Measurements from ENCODE around the gene KARS1. TPM values are rescaled to one million over a fixed set of nuclear protein-coding genes. Genes with fewer than 3 reads are reported as not detected.
A peak's percentile ranks its signal among the peaks of the same experiment; 100 is the strongest.
"Not testable (repeated sequence)": the region's sequence is repeated elsewhere in the genome, so short reads cannot be mapped to it uniquely, and the experiment has no call there.

KARS1 gene
- total RNA-seq, 6 experiments from 2014 or later, result 135 to 158 (median 152) TPM

GRCh38 chr16:75606507-75606906, 41.0 kb downstream of the KARS1 start:
- no peaks in the 10 kb centered on the region; the same call in 1 of the 2 replicates for H3K27me3 Mint-ChIP-seq (ENCODE audit: insufficient read depth)
- peaks cover 35% of the 10 kb centered on the region for H3K36me3 Mint-ChIP-seq (ENCODE audit: low read depth)
- no peak overlapping the region for H3K4me3 Mint-ChIP-seq
- no peak for TF ChIP-seq CTCF (IDR thresholded peaks at IDR 0.05)
- DNase-seq, result no peak
- no peak overlapping the region for H3K27ac Mint-ChIP-seq
- no peaks in the 10 kb centered on the region; the same call in 1 of the 2 replicates for H3K9me3 Mint-ChIP-seq
- H3K4me1 Mint-ChIP-seq (ENCODE audit: low read depth), result peaks cover 6% of the 10 kb centered on the region; the same call in 1 of the 2 replicates

DNA sequence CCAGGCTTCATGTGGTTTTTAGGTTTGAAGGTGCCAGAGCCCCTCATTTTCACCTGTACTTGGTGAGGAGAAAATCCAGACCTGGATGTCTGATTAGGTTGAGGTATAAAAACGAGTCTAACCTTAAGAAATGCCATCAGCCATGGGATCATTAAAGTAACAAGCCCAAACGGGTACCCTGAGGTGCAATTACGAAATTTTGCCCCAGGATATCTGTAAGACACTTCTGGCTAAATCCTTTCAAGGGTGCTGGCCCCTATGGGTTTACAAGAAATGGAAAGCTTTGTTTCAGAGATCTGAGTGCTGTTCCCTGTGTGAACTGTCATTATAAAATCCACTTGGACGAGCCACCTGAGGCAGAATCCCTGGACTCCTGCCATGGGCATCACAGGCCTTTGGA, 44.2 kb downstream of the KARS1 start:
- H3K4me3 Mint-ChIP-seq, result no peak overlapping the region
- peaks cover 41% of the 10 kb centered on the region for H3K36me3 Mint-ChIP-seq (ENCODE audit: low read depth)

DNA sequence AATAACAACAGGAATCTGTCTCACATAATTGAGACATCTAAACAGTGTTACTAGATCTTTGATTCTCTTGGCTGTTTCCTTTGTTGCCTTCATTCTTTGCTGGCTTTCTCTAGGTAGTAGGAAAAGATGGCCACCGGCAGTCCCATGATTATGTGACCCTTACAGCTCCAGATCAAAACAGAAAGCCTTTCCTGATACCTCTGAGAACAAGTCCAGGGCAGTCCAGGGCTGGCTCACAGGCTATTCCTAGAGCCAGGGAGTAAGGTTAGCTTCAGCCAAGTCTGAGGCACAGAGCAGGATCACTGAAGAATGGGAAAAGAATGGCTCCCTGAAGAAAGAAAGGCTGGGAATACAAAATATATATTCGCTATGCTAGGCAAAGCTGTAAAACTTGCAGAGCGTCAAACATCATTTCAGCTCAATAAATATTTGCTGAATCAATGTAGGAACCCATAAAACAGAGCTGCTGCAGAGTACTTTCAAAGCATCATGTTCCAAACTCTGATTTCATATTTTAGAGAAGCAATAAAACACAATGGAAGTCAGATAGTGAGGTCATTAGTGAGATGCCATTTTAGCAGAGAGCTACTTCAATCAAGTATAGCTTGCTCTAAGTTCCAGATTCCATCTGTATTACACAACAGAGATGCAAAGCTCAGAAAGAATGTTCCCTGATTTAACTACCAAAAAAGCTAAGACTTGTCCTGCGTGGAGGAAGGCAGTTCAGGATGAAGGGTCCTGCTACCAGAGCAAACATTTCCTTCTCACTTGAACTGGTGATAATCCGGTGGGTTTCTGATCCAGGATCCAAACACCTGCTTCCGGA, 47.8 kb downstream of the KARS1 start:
- Mint-ChIP-seq H3K36me3 (ENCODE audit: low read depth) (peaks cover 48% of the 10 kb centered on the region), H3K27me3 (ENCODE audit: insufficient read depth) (no peaks in the 10 kb centered on the region; the same call in 1 of the 2 replicates), H3K27ac (peak overlapping the region; percentile 70), H3K4me3 (no peak overlapping the region), H3K4me1 (ENCODE audit: low read depth) (peaks cover 14% of the 10 kb centered on the region), H3K9me3 (no peaks in the 10 kb centered on the region; the same call in 1 of the 2 replicates)
- DNase-seq, result peak; percentile 6
- TF ChIP-seq CTCF (IDR thresholded peaks at IDR 0.05), result no peak

More for the DNA sequence above, 44.2 kb downstream of the KARS1 start:
- TF ChIP-seq CTCF (IDR thresholded peaks at IDR 0.05), result no peak
- H3K27ac Mint-ChIP-seq, result no peak overlapping the region
- H3K9me3 Mint-ChIP-seq, result no peaks in the 10 kb centered on the region; the same call in 1 of the 2 replicates
- no peaks in the 10 kb centered on the region; the same call in 1 of the 2 replicates for H3K27me3 Mint-ChIP-seq (ENCODE audit: insufficient read depth)
- no peak for DNase-seq
- peaks cover 8% of the 10 kb centered on the region; the same call in 1 of the 2 replicates for H3K4me1 Mint-ChIP-seq (ENCODE audit: low read depth)

- H3K4me1 Mint-ChIP-seq (ENCODE audit: low read depth), result peaks cover 29% of the 10 kb centered on the region
- H3K9me3 Mint-ChIP-seq, result no peaks in the 10 kb centered on the region
- TF ChIP-seq CTCF (IDR thresholded peaks at IDR 0.05), result no peak
- H3K27ac Mint-ChIP-seq, result peak overlapping the region; percentile 92
- DNase-seq, result peak; percentile 50
- peak overlapping the region; percentile 54 for H3K4me3 Mint-ChIP-seq
- peaks cover 17% of the 10 kb centered on the region for H3K36me3 Mint-ChIP-seq (ENCODE audit: low read depth)
- no peaks in the 10 kb centered on the region for H3K27me3 Mint-ChIP-seq (ENCODE audit: insufficient read depth)
Measured at GRCh38 chr16:75593825-75594820, 53.3 kb downstream of the KARS1 start.

DNA sequence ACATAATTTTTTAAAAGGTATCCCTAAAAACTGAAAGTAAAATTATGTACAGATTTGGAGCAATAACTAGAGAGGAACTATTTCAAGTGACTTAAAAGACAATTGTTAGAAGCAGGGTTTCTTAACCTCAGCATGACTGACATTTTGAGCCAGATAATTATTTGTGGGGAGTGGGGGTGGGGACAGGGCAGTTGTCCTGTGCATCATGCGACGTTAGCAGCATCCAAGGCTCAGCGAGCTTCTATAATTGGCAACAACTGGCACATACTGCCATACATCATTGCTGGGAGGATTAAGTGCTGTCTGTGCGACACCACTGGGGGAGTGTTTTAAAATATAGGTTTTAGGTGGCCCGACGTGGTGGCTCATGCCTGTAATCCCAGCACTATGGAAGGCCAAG, 54.2 kb downstream of the KARS1 start:
- TF ChIP-seq CTCF (IDR thresholded peaks at IDR 0.05), result no peak
- peaks cover 29% of the 10 kb centered on the region for H3K4me1 Mint-ChIP-seq (ENCODE audit: low read depth)
- no peak overlapping the region for H3K4me3 Mint-ChIP-seq
- H3K27ac Mint-ChIP-seq, result no peak overlapping the region
- H3K36me3 Mint-ChIP-seq (ENCODE audit: low read depth), result peaks cover 16% of the 10 kb centered on the region
- no peak for DNase-seq
- no peaks in the 10 kb centered on the region for H3K9me3 Mint-ChIP-seq
- H3K27me3 Mint-ChIP-seq (ENCODE audit: insufficient read depth), result no peaks in the 10 kb centered on the region

- not testable (repeated sequence) for H3K27ac Mint-ChIP-seq; H3K36me3 Mint-ChIP-seq (ENCODE audit: low read depth); H3K27me3 Mint-ChIP-seq (ENCODE audit: insufficient read depth); H3K9me3 Mint-ChIP-seq; H3K4me3 Mint-ChIP-seq; DNase-seq
- peaks cover 29% of the 10 kb centered on the region for H3K4me1 Mint-ChIP-seq (ENCODE audit: low read depth)
Measured at GRCh38 chr16:75591927-75592326, 55.5 kb downstream of the KARS1 start.
